ENCODE results near the gene MSH5. TPM values are rescaled to one million over a fixed set of nuclear protein-coding genes. Genes with fewer than 3 reads are reported as not detected.

MSH5 gene
- total RNA-seq, 1 experiment from 2014 or later: 22.4 TPM

DNA sequence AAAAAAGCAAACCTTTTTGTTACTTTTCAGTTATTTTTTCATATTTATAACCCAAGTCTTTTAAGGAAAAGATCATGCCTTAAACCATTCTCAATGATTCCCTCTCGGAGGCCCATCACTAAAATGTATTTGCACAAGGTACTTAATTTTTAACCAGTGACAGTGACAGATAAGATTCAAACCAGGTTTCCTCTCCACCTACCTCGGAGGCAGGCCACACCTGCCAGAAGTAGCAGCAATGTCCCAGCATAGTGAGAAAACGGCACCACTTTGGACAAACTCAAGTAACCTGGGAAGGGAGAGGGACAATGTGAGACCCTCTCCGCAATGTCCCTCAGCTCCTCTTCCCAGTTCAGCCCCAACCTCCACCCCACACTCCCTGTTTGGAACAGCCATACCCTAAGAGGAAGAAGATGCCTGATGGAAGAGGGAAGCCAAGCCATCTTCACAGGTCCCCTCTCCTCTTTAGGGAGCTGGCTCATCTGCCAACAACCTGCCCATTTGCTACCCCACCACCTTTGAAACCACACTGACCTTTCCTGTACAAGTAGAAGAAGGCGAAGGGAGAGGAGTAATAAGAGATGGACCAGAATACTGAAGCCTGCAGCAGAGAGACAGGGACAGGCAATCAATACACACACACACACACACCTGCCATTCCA, 38.9 kb upstream of the MSH5 start:
- H2BK15ac ChIP-seq (ENCODE audit: low read depth, low read length): no peak overlapping the region
- no peak overlapping the region for H3K4me2 ChIP-seq (ENCODE audit: insufficient read depth, insufficient read length, low read length)
- H3K9me3 ChIP-seq (ENCODE audit: control insufficient read depth, low read depth, low read length): no peaks in the 10 kb centered on the region
- WGBS (ENCODE audit: extremely low coverage, insufficient read length, low lambda C conversion rate): no CpG with 5 or more reads among the region's 5 CpGs
- no peak overlapping the region for H3K4ac ChIP-seq (ENCODE audit: low read depth, low read length)
- no peak overlapping the region for H4K5ac ChIP-seq (ENCODE audit: insufficient read length, low read depth, low read length)
- peaks cover 6% of the 10 kb centered on the region for H3K79me1 ChIP-seq (ENCODE audit: insufficient read depth, low read depth, low read length, poor library complexity, severe bottlenecking)
- H2BK12ac ChIP-seq (ENCODE audit: insufficient read length, low read depth, low read length): no peak overlapping the region
- no peak overlapping the region for H3T11ph ChIP-seq (ENCODE audit: low read length)
- H4K91ac ChIP-seq (ENCODE audit: insufficient read length, low read depth, low read length): no peak overlapping the region
- H2AK5ac ChIP-seq (ENCODE audit: insufficient read length, low read length): no peak overlapping the region
- H3K4me1 ChIP-seq (ENCODE audit: insufficient read depth, low read length): peaks cover 4% of the 10 kb centered on the region; the same call in 1 of the 2 replicates
- Mint-ChIP-seq H3K9me3 (no peaks in the 10 kb centered on the region; a peak in 1 of 5 replicates), H3K27ac (peak overlapping the region in 1 of 3 experiments; percentile 24; a peak in 1 of 7 replicates), H3K27me3 (ENCODE audit: low read depth) (no peaks in the 10 kb centered on the region; the same call in 1 of the 2 replicates), H3K4me3 (peak overlapping the region; percentile 6 to 66; a peak in 2 of 5 replicates), H3K4me1 (peaks cover 11% of the 10 kb centered on the region in 2 experiments), H3K36me3 (ENCODE audit: insufficient read depth in 1 of 3, low read depth in 3 of 3) (peaks cover 4 to 35% (median 12%) of the 10 kb centered on the region in 3 experiments; a peak in 5 of 7 replicates)
- H4K20me1 ChIP-seq (ENCODE audit: control insufficient read depth, insufficient read depth, insufficient read length): no peaks in the 10 kb centered on the region
- no peak overlapping the region for H2BK120ac ChIP-seq (ENCODE audit: low read depth, low read length, poor library complexity, severe bottlenecking)
- H3K27ac ChIP-seq (ENCODE audit: insufficient read length, low read depth, low read length): no peak overlapping the region
- H2BK5ac ChIP-seq (ENCODE audit: insufficient read length, low read length): no peak overlapping the region
- H3K14ac ChIP-seq (ENCODE audit: insufficient read depth, low read length): no peak overlapping the region
- no peak overlapping the region for H2BK20ac ChIP-seq (ENCODE audit: low read depth, low read length, poor library complexity, severe bottlenecking)
- H3K9ac ChIP-seq (ENCODE audit: extremely low read depth, insufficient read length, low read length): no peak overlapping the region
- peaks cover 2% of the 10 kb centered on the region; the same call in 1 of the 2 replicates for H3K79me2 ChIP-seq (ENCODE audit: insufficient read depth, low read length)
- no peak overlapping the region for H3K56ac ChIP-seq (ENCODE audit: insufficient read length, low read depth, low read length)
- no peak overlapping the region for H4K8ac ChIP-seq (replicated peaks; ENCODE audit: insufficient read length, low read depth, low read length)
- H3K27me3 ChIP-seq (ENCODE audit: insufficient read depth, low read length): no peaks in the 10 kb centered on the region
- H3K23me2 ChIP-seq (ENCODE audit: insufficient read length, low read depth, low read length, poor library complexity, severe bottlenecking): peaks cover 6% of the 10 kb centered on the region
- H3K23ac ChIP-seq (ENCODE audit: insufficient read length, low read depth, low read length): no peak overlapping the region
- H2AFZ ChIP-seq (ENCODE audit: low read length): no peak overlapping the region
- no peak for DNase-seq
- no peak for TF ChIP-seq CTCF (conservative IDR thresholded peaks at IDR 0.05)
- no peak overlapping the region for H3K18ac ChIP-seq (ENCODE audit: insufficient read length, low read depth, low read length)
